Neural progenitor cell (in vitro differentiated cells): ENCODE results near the gene UBL5. TPM values are rescaled to one million over a fixed set of nuclear protein-coding genes. Genes with fewer than 3 reads are reported as not detected.

Experiments used
- DNase-seq: peaks from one replicate; pipeline ENCODE4 v3.0.0-alpha.2; 2016; ENCODE audit warnings: low spot score
- H2AFZ ChIP-seq: fragments of 200-600 bp; sonication (generic); replicated peaks from 2 replicates; pipeline ENCODE4 v1.6.1; 2016; ENCODE audit warnings: antibody characterized with exemption
- H3F3A ChIP-seq: fragments of 200-600 bp; sonication (generic); 2 replicates; pipeline ENCODE4 v1.6.1; 2016; ENCODE audit warnings: antibody characterized with exemption, low read depth
- H3K27ac ChIP-seq: fragments of 200-600 bp; sonication (generic); 2 replicates; pipeline ENCODE4 v1.5.1; 2016; ENCODE audit warnings: mild to moderate bottlenecking
- H3K27me3 ChIP-seq: fragments of 200-600 bp; sonication (generic); 2 replicates; pipeline ENCODE4 v1.6.1; 2016; ENCODE audit warnings: mild to moderate bottlenecking, moderate library complexity
- H3K36me3 ChIP-seq: fragments of 200-600 bp; sonication (generic); 2 replicates; pipeline ENCODE4 v1.5.1; 2016
- H3K4me1 ChIP-seq: fragments of 200-600 bp; sonication (generic); 2 replicates; pipeline ENCODE4 v1.6.1; 2016; ENCODE audit warnings: mixed run types
- H3K4me2 ChIP-seq: fragments of 200-600 bp; sonication (generic); 2 replicates; pipeline ENCODE4 v1.6.1; 2016
- H3K4me3 ChIP-seq: fragments of 200-600 bp; sonication (generic); 2 replicates; pipeline ENCODE4 v1.5.1; 2016
- H3K79me2 ChIP-seq: fragments of 200-600 bp; sonication (generic); 2 replicates; pipeline ENCODE4 v1.6.1; 2016; ENCODE audit warnings: low read depth
- H3K9ac ChIP-seq: fragments of 200-600 bp; sonication (generic); 2 replicates; pipeline ENCODE4 v1.6.1; 2016
- H3K9me3 ChIP-seq: fragments of 200-600 bp; sonication (generic); 2 replicates; pipeline ENCODE4 v1.5.1; 2016; ENCODE audit warnings: low read depth
- H4K20me1 ChIP-seq: fragments of 200-600 bp; sonication (generic); 2 replicates; pipeline ENCODE4 v1.6.1; 2016; ENCODE audit warnings: low read depth
- H3K27ac Mint-ChIP-seq: 3 replicates; pipeline ENCODE4 v1.8.0; 2021; ENCODE audit warnings: mixed read lengths
- H3K27me3 Mint-ChIP-seq: 2 replicates; pipeline ENCODE4 v1.8.0; 2022; ENCODE audit warnings: low read depth, mild to moderate bottlenecking, inconsistent platforms, moderate library complexity, mixed read lengths; ENCODE audit not compliant: insufficient read depth
- H3K36me3 Mint-ChIP-seq: 3 replicates; pipeline ENCODE4 v1.8.0; 2021; ENCODE audit warnings: mixed read lengths
- H3K4me1 Mint-ChIP-seq: 3 replicates; pipeline ENCODE4 v1.8.0; 2021; ENCODE audit warnings: mixed read lengths
- H3K4me3 Mint-ChIP-seq: 3 replicates; pipeline ENCODE4 v1.8.0; 2021; ENCODE audit warnings: mild to moderate bottlenecking, moderate library complexity, mixed read lengths
- H3K9me3 Mint-ChIP-seq: 3 replicates; pipeline ENCODE4 v1.8.0; 2020; ENCODE audit warnings: mixed read lengths
- EZH2 ChIP-seq: fragments of 200-600 bp; sonication (generic); IDR thresholded peaks from 2 replicates; pipeline ENCODE4 v1.6.1; 2017; ENCODE audit warnings: antibody characterized with exemption, mild to moderate bottlenecking, moderate library complexity
- EZH2phosphoT487 ChIP-seq: fragments of 200-600 bp; sonication (generic); IDR thresholded peaks from 2 replicates; pipeline ENCODE4 v1.6.1; 2017; ENCODE audit warnings: antibody characterized with exemption
- total RNA-seq: library from RNA; depleted of rRNA; stranded (reverse); fragments of >200 nt; gene quantifications from 2 replicates; pipeline ENCODE4 v1.2.3, GENCODE V29; 2015; ENCODE audit warnings: low replicate concordance
- TF ChIP-seq, protein P1 (sequence below): fragments of 200-600 bp; sonication (generic); IDR thresholded peaks from 2 replicates; pipeline ENCODE4 v1.5.1; 2017; ENCODE audit warnings: antibody characterized with exemption, mild to moderate bottlenecking

The UBL5 gene
- total RNA-seq, 1 donor from 2014 or later = 628 TPM

GRCh38 chr19:9849791-9850190 lies 22.1 kb downstream of the UBL5 start:
- H3K9me3 Mint-ChIP-seq = no peaks in the 10 kb centered on the region
- peaks cover 13% of the 10 kb centered on the region for H3K36me3 Mint-ChIP-seq
- Histone ChIP-seq H2AFZ (no peak overlapping the region), H3K36me3 (no peaks in the 10 kb centered on the region), H3K27me3 (no peaks in the 10 kb centered on the region), H3K4me3 (no peak overlapping the region), H4K20me1 (peaks cover 28% of the 10 kb centered on the region), H3K4me1 (peaks cover 11% of the 10 kb centered on the region), H3F3A (no peaks in the 10 kb centered on the region), H3K9ac (no peak overlapping the region), H3K9me3 (no peaks in the 10 kb centered on the region), H3K79me2 (no peaks in the 10 kb centered on the region), H3K4me2 (no peak overlapping the region), H3K27ac (no peak overlapping the region)
- H3K27me3 Mint-ChIP-seq = no peaks in the 10 kb centered on the region
- no peak for TF ChIP-seq EZH2phosphoT487
- TF ChIP-seq EZH2 = no peak
- TF ChIP-seq, protein P1, sequence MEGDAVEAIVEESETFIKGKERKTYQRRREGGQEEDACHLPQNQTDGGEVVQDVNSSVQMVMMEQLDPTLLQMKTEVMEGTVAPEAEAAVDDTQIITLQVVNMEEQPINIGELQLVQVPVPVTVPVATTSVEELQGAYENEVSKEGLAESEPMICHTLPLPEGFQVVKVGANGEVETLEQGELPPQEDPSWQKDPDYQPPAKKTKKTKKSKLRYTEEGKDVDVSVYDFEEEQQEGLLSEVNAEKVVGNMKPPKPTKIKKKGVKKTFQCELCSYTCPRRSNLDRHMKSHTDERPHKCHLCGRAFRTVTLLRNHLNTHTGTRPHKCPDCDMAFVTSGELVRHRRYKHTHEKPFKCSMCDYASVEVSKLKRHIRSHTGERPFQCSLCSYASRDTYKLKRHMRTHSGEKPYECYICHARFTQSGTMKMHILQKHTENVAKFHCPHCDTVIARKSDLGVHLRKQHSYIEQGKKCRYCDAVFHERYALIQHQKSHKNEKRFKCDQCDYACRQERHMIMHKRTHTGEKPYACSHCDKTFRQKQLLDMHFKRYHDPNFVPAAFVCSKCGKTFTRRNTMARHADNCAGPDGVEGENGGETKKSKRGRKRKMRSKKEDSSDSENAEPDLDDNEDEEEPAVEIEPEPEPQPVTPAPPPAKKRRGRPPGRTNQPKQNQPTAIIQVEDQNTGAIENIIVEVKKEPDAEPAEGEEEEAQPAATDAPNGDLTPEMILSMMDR = no peak
- H3K27ac Mint-ChIP-seq = no peak overlapping the region
- DNase-seq = no peak
- H3K4me3 Mint-ChIP-seq = no peak overlapping the region
- no peaks in the 10 kb centered on the region for H3K4me1 Mint-ChIP-seq

DNA sequence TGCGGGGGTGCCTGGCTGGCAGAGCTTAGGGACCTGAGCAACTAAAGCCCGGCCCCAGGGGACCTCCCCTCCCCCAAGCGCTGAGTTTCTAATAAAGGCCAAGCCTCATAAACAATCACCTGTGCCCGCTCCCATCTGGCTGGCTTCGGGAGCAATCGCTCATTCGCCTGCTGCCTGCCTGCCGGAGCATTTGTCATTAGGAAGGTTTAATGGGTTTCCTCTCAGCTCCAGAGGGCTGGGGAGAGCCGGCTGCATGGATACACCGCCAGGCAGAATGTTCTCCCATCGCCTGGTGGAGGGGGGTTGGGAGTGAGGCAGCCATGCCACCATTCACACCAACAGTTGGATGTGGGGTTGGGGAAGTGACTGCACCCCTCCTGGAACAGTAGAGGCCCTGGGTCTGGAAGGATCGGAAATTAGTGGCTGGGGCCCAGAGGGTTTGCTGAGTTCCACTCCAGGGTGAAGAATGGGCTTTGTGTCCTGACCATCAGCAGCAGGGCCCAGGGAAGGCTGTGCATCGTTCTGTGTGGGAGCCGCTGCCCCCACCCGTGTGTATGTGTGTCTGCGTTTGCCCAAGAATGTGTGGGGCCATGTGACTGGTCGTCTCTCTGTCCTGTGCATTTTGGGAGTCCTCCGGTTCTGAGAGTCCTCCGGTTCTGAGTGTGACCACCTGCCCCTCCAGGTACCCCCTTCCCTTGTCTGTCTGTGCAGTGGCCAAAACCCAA lies 22.7 kb downstream of the UBL5 start:
- Mint-ChIP-seq H3K27me3 (no peaks in the 10 kb centered on the region), H3K4me3 (no peak overlapping the region), H3K4me1 (no peaks in the 10 kb centered on the region), H3K36me3 (peaks cover 11% of the 10 kb centered on the region), H3K9me3 (no peaks in the 10 kb centered on the region), H3K27ac (no peak overlapping the region)
- no peak overlapping the region for H3K4me2 ChIP-seq
- peaks cover 11% of the 10 kb centered on the region for H3K4me1 ChIP-seq
- no peaks in the 10 kb centered on the region for H3F3A ChIP-seq
- no peaks in the 10 kb centered on the region for H3K79me2 ChIP-seq
- TF ChIP-seq, protein P1 = no peak
- H4K20me1 ChIP-seq = peaks cover 28% of the 10 kb centered on the region
- no peak overlapping the region for H3K4me3 ChIP-seq
- no peaks in the 10 kb centered on the region for H3K36me3 ChIP-seq
- no peak overlapping the region for H2AFZ ChIP-seq
- no peak overlapping the region for H3K9ac ChIP-seq
- H3K9me3 ChIP-seq = no peaks in the 10 kb centered on the region
- H3K27ac ChIP-seq = peak overlapping the region; percentile 29
- H3K27me3 ChIP-seq = no peaks in the 10 kb centered on the region
- no peak for DNase-seq

DNA sequence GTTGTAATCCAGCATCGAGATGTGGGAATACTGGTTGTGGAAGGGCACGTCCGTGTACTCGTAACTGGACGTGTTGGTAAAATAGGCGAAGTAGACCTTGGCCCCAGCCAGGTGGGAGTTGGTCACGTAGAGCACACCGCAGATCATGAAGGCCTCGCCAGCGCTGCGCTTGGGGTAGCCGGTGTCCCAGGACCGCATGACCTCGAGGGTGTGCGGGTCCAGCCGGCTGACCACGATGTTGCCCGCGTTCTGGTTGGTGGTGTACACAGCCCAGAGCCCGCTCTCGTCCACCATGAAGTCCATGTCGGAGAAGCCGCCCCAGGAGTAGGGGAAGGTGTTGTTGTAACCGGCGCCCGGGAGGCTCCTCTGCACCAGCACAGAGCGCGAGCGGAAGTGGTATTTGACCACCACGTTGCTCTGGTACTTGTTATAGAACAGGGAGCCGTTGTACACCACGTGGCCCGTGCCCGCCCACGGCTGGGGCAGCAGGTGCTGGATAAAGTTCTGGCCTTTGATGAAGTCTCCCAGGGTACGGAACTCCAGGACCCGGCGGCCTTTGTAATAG lies 26.6 kb downstream of the UBL5 start:
- H3K4me3 ChIP-seq = no peak overlapping the region
- H3K36me3 ChIP-seq = no peaks in the 10 kb centered on the region
- peaks cover 16% of the 10 kb centered on the region for H3K36me3 Mint-ChIP-seq
- H3K9ac ChIP-seq = no peak overlapping the region
- H2AFZ ChIP-seq = no peak overlapping the region
- H3K79me2 ChIP-seq = no peaks in the 10 kb centered on the region
- no peaks in the 10 kb centered on the region for H3K4me1 Mint-ChIP-seq
- no peaks in the 10 kb centered on the region for H3F3A ChIP-seq
- no peaks in the 10 kb centered on the region for H3K27me3 ChIP-seq
- no peak overlapping the region for H3K4me3 Mint-ChIP-seq
- H3K9me3 ChIP-seq = no peaks in the 10 kb centered on the region
- H3K27me3 Mint-ChIP-seq = peaks cover 6% of the 10 kb centered on the region
- H3K27ac ChIP-seq = no peak overlapping the region
- H3K4me1 ChIP-seq = peaks cover 11% of the 10 kb centered on the region
- peaks cover 5% of the 10 kb centered on the region for H4K20me1 ChIP-seq
- peaks cover 2% of the 10 kb centered on the region for H3K9me3 Mint-ChIP-seq
- H3K4me2 ChIP-seq = no peak overlapping the region
- no peak overlapping the region for H3K27ac Mint-ChIP-seq
- TF ChIP-seq EZH2 (no peak), EZH2phosphoT487 (no peak)
- TF ChIP-seq, protein P1 = no peak
- DNase-seq = no peak
